Fibroblast of lung (primary cell): ENCODE results near the gene KCNMA1.

Experiments
- CTCF ChIP-seq, 2 donors: IDR thresholded peaks in 1 of 2; conservative IDR thresholded peaks in 1 of 2; 1 replicate in 1 of 2; 2 replicates in 1 of 2; pipeline ENCODE4 v1.5.1; 2011 to 2012; ENCODE audit warnings: low read length in 2 of 2, control low read depth in 1 of 2, inconsistent platforms in 1 of 2, low read depth in 1 of 2, mild to moderate bottlenecking in 1 of 2
- EZH2 ChIP-seq: IDR thresholded peaks from 2 replicates; pipeline ENCODE4 v1.5.1; 2012; ENCODE audit warnings: low read length, control low read depth, mild to moderate bottlenecking; ENCODE audit errors: missing control alignments

GRCh38 chr10:76975126-76975525 lies 662.5 kb downstream of the KCNMA1 start:
- TF ChIP-seq CTCF (conservative IDR thresholded peaks at IDR 0.05 in 1 of 2, IDR thresholded peaks at IDR 0.05 in 1 of 2; ENCODE audit: low read depth in 1 of 2, low read length in 2 of 2) (no peak), EZH2 (no peak)
